Astrocyte (in vitro differentiated cells and primary cell): Measurements from ENCODE around the gene SVIL. TPM values are rescaled to one million over a fixed set of nuclear protein-coding genes. Genes with fewer than 3 reads are reported as not detected.

Experiments used
- DNase-seq: peaks from one replicate; pipeline ENCODE4 v3.0.0-alpha.2; 2010; ENCODE audit warnings: low read depth
- FAIRE-seq: peaks from 2 replicates; lab custom pipeline; 2011; peaks lifted over from hg19 to GRCh38; lab: Jason Lieb, UNC
- H2AFZ ChIP-seq: 2 replicates; pipeline ENCODE4 v1.6.0; 2012; ENCODE audit warnings: low read depth, low read length, inconsistent platforms
- H3K27ac ChIP-seq: 2 replicates; pipeline ENCODE4 v1.5.1; 2011; ENCODE audit warnings: low read depth, low read length, inconsistent platforms
- H3K27me3 ChIP-seq: 2 replicates; pipeline ENCODE4 v1.6.0; 2011; ENCODE audit warnings: low read length, inconsistent platforms; ENCODE audit not compliant: insufficient read depth
- H3K36me3 ChIP-seq: 2 replicates; pipeline ENCODE4 v1.5.1; 2011; ENCODE audit warnings: low read length, inconsistent platforms; ENCODE audit not compliant: insufficient read depth
- H3K4me1 ChIP-seq: 2 replicates; pipeline ENCODE4 v1.5.1; 2011; ENCODE audit warnings: low read length, inconsistent platforms; ENCODE audit not compliant: insufficient read depth
- H3K4me2 ChIP-seq: 2 replicates; pipeline ENCODE4 v1.6.0; 2012; ENCODE audit warnings: low read length, inconsistent platforms
- H3K4me3 ChIP-seq: 2 replicates; pipeline ENCODE4 v1.5.1; 2011; ENCODE audit warnings: low read depth, mild to moderate bottlenecking, low read length, inconsistent platforms; ENCODE audit not compliant: insufficient read depth
- H3K79me2 ChIP-seq: 2 replicates; pipeline ENCODE4 v1.6.0; 2012; ENCODE audit warnings: mild to moderate bottlenecking, low read length, inconsistent platforms; ENCODE audit not compliant: insufficient read depth
- H3K9ac ChIP-seq: 2 replicates; pipeline ENCODE4 v1.6.0; 2012; ENCODE audit warnings: mild to moderate bottlenecking, low read length, inconsistent platforms
- H3K9me3 ChIP-seq: 2 replicates; pipeline ENCODE4 v1.5.1; 2012; ENCODE audit warnings: low read depth, mild to moderate bottlenecking, low read length, inconsistent platforms; ENCODE audit not compliant: insufficient read depth
- H4K20me1 ChIP-seq: 2 replicates; pipeline ENCODE4 v1.6.0; 2012; ENCODE audit warnings: low read length, inconsistent platforms; ENCODE audit not compliant: insufficient read depth
- H3K27ac Mint-ChIP-seq: one replicate; pipeline ENCODE4 v1.8.0; 2021; ENCODE audit warnings: mild to moderate bottlenecking, mixed read lengths; ENCODE audit not compliant: unreplicated experiment
- H3K27me3 Mint-ChIP-seq: one replicate; pipeline ENCODE4 v1.8.0; 2021; ENCODE audit warnings: low read depth, mixed read lengths; ENCODE audit not compliant: unreplicated experiment
- H3K36me3 Mint-ChIP-seq: one replicate; pipeline ENCODE4 v1.8.0; 2021; ENCODE audit warnings: low read depth, mixed read lengths; ENCODE audit not compliant: unreplicated experiment
- H3K4me1 Mint-ChIP-seq: one replicate; pipeline ENCODE4 v1.8.0; 2021; ENCODE audit warnings: low read depth, mixed read lengths; ENCODE audit not compliant: unreplicated experiment
- H3K4me3 Mint-ChIP-seq: one replicate; pipeline ENCODE4 v1.8.0; 2021; ENCODE audit warnings: mild to moderate bottlenecking, moderate library complexity, mixed read lengths; ENCODE audit not compliant: unreplicated experiment
- H3K9me3 Mint-ChIP-seq: one replicate; pipeline ENCODE4 v1.8.0; 2021; ENCODE audit warnings: mild to moderate bottlenecking, mixed read lengths; ENCODE audit not compliant: unreplicated experiment
- EZH2 ChIP-seq: IDR thresholded peaks from 2 replicates; pipeline ENCODE4 v1.6.1; 2012; ENCODE audit warnings: mild to moderate bottlenecking, low read length, inconsistent platforms; ENCODE audit not compliant: insufficient read depth
- total RNA-seq: library from RNA; stranded (reverse); gene quantifications from 2 replicates; pipeline ENCODE4 v1.2.1, GENCODE V29; 2021
- TF ChIP-seq, protein P1 (sequence below): IDR thresholded peaks from 2 replicates; pipeline ENCODE4 v1.5.1; 2011; ENCODE audit warnings: low read depth, mild to moderate bottlenecking, inconsistent platforms, low read length, moderate library complexity; ENCODE audit not compliant: insufficient read depth

Gene SVIL
- total RNA-seq, 1 donor from 2014 or later, result 70.4 TPM

DNA sequence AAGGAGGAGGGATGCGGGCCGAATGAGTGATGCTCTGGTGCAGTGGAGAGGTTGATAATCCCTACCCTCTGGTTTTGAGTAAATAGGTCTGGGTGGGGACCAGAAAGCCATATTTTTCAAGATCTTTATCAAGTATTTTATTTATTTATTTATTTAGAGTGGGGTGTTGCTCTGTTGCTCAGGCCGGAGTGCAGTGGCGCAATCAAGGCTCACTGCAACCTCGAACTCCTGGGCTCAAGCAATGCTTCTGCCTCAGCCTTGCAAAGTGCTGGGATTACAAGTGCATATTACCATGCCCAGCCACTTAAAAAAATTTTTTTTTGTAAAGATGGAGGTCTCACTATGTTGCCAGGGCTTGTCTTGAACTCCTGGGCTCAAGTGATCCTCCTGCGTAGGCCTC, 21.6 kb downstream of the SVIL start:
- Histone ChIP-seq H3K4me2 (peak overlapping the region; percentile 5), H3K27ac (peak overlapping the region; percentile 29), H3K9ac (no peak overlapping the region), H3K4me3 (no peak overlapping the region), H3K79me2 (peaks cover 68% of the 10 kb centered on the region), H3K27me3 (no peaks in the 10 kb centered on the region), H3K36me3 (no peaks in the 10 kb centered on the region), H4K20me1 (peaks cover 79% of the 10 kb centered on the region), H3K4me1 (peaks cover 3% of the 10 kb centered on the region), H3K9me3 (peaks cover 4% of the 10 kb centered on the region), H2AFZ (no peak overlapping the region)
- no peak for DNase-seq
- no peak for TF ChIP-seq EZH2
- TF ChIP-seq, protein P1, sequence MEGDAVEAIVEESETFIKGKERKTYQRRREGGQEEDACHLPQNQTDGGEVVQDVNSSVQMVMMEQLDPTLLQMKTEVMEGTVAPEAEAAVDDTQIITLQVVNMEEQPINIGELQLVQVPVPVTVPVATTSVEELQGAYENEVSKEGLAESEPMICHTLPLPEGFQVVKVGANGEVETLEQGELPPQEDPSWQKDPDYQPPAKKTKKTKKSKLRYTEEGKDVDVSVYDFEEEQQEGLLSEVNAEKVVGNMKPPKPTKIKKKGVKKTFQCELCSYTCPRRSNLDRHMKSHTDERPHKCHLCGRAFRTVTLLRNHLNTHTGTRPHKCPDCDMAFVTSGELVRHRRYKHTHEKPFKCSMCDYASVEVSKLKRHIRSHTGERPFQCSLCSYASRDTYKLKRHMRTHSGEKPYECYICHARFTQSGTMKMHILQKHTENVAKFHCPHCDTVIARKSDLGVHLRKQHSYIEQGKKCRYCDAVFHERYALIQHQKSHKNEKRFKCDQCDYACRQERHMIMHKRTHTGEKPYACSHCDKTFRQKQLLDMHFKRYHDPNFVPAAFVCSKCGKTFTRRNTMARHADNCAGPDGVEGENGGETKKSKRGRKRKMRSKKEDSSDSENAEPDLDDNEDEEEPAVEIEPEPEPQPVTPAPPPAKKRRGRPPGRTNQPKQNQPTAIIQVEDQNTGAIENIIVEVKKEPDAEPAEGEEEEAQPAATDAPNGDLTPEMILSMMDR, result no peak
- Mint-ChIP-seq H3K4me1 (peaks cover 33% of the 10 kb centered on the region), H3K9me3 (peaks cover 2% of the 10 kb centered on the region), H3K36me3 (peaks cover 20% of the 10 kb centered on the region), H3K27ac (no peak overlapping the region), H3K27me3 (no peaks in the 10 kb centered on the region), H3K4me3 (no peak overlapping the region)
- FAIRE-seq, result no peak

DNA sequence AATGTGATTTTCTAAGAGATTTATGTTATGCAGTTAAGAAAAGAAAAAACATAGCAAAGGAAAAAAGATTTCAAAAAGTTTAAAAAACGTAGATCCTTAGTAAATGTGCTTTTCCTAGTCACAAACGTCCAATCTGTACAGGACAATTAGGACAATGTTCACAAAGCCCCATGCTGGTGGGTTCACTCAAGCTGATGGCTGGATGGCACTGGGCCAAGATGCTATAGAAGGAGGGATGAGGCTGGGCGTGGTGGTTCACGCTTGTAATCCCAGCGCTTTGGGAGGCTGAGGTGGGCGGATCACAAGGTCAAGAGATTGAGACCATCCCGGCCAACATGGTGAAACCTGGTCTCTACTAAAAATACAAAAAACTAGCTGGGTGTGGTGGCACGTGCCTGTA, 22.1 kb downstream of the SVIL start:
- peak; percentile 20 for FAIRE-seq
- H3K9ac ChIP-seq, result no peak overlapping the region
- peaks cover 68% of the 10 kb centered on the region for H3K79me2 ChIP-seq
- no peak overlapping the region for H3K4me3 ChIP-seq
- Mint-ChIP-seq H3K9me3 (peaks cover 2% of the 10 kb centered on the region), H3K27me3 (no peaks in the 10 kb centered on the region), H3K36me3 (peaks cover 23% of the 10 kb centered on the region), H3K4me1 (peaks cover 27% of the 10 kb centered on the region), H3K27ac (peak overlapping the region; percentile 47), H3K4me3 (no peak overlapping the region)
- H4K20me1 ChIP-seq, result peaks cover 79% of the 10 kb centered on the region
- H3K4me2 ChIP-seq, result no peak overlapping the region
- no peaks in the 10 kb centered on the region for H3K36me3 ChIP-seq
- no peak overlapping the region for H3K27ac ChIP-seq
- no peak for DNase-seq
- no peaks in the 10 kb centered on the region for H3K27me3 ChIP-seq
- H2AFZ ChIP-seq, result no peak overlapping the region
- TF ChIP-seq, protein P1, result no peak
- no peak for TF ChIP-seq EZH2
- peaks cover 4% of the 10 kb centered on the region for H3K9me3 ChIP-seq
- H3K4me1 ChIP-seq, result peaks cover 3% of the 10 kb centered on the region

DNA sequence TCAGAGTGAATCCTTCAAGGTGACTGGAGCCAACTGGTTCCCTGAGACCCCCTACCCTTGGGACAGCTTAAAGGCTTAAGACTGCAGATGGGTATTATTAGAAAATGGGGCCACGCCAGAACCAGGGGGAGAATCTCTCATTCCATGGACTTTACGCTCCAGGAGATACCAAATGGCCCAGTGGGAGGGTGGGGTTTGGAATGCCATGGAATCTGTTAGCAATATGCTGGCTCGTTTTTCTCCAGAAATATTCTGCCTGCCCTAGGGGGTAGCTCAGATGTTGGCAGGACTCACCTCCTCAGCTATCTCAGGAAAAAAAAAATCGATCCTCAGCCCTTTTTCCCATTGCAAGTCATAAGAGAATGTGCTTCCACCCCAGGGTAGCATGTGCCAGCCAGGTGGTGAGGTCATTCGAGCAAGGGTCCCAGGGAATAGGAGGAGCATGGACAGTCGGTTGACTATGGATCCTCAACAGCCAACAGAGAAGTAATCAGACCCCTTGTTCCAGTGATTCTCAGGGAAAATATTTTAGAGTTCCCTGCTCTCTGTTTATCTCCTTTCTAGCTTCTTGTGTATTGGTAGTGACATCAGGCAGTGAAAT, 22.9 kb downstream of the SVIL start:
- Histone ChIP-seq H2AFZ (no peak overlapping the region), H3K27me3 (no peaks in the 10 kb centered on the region), H3K4me1 (peaks cover 3% of the 10 kb centered on the region), H3K9me3 (peaks cover 4% of the 10 kb centered on the region), H3K9ac (no peak overlapping the region), H3K4me3 (no peak overlapping the region), H3K4me2 (no peak overlapping the region), H3K36me3 (no peaks in the 10 kb centered on the region), H3K79me2 (peaks cover 64% of the 10 kb centered on the region), H3K27ac (no peak overlapping the region), H4K20me1 (peaks cover 81% of the 10 kb centered on the region)
- Mint-ChIP-seq H3K27me3 (no peaks in the 10 kb centered on the region), H3K4me1 (peaks cover 27% of the 10 kb centered on the region), H3K4me3 (no peak overlapping the region), H3K27ac (no peak overlapping the region), H3K9me3 (peaks cover 2% of the 10 kb centered on the region), H3K36me3 (peaks cover 23% of the 10 kb centered on the region)
- TF ChIP-seq, protein P1, result no peak
- TF ChIP-seq EZH2, result no peak
- FAIRE-seq (no peak), DNase-seq (no peak)
